ENCODE data around the gene AKR7A3.

- no peak for TF ChIP-seq TCF12 (IDR thresholded peaks at IDR 0.05)
- no peak for TF ChIP-seq CTCF (IDR thresholded peaks at IDR 0.05)
- no peak for TF ChIP-seq TAF1 (IDR thresholded peaks at IDR 0.05; ENCODE audit: borderline replicate concordance, low read depth, low read length)
- TF ChIP-seq EZH2phosphoT487 (IDR thresholded peaks at IDR 0.05; ENCODE audit: borderline replicate concordance, low read depth): no peak
These were observed 41.0 kb upstream of the AKR7A3 start for GRCh38 chr1:19329611-19330010.
